Brain microvascular endothelial cell (primary cell): Measurements from ENCODE around the gene GALNT13.

Experiments used
- DNase-seq: peaks from one replicate; pipeline ENCODE4 v3.0.0-alpha.2; 2020
- H3K27ac ChIP-seq: fragments of 250-450 bp; sonication (Bioruptor Pico); 2 replicates; pipeline ENCODE4 v1.5.1; 2020; ENCODE audit warnings: mild to moderate bottlenecking, moderate library complexity
- H3K27me3 ChIP-seq: fragments of 250-450 bp; sonication (Bioruptor Pico); replicated peaks from 2 replicates; pipeline ENCODE4 v1.5.1; 2020; ENCODE audit warnings: mild to moderate bottlenecking
- H3K36me3 ChIP-seq: fragments of 250-450 bp; sonication (Bioruptor Pico); replicated peaks from 2 replicates; pipeline ENCODE4 v1.5.1; 2020; ENCODE audit warnings: mild to moderate bottlenecking
- H3K4me3 ChIP-seq: 2 replicates; pipeline ENCODE4 v1.5.1; 2011; ENCODE audit warnings: low read depth, mild to moderate bottlenecking, control low read depth, low read length, moderate library complexity
- in situ Hi-C: cut with HindIII; loops from 2 replicates; pipeline ENCODE4 v1.10.0; 2017; ENCODE audit warnings: low sequenced_read_pairs, low pct_ligation_motif_present
- TF ChIP-seq, protein P1 (sequence below): IDR thresholded peaks from 2 replicates; pipeline ENCODE4 v1.5.1; 2011; ENCODE audit warnings: low read depth, mild to moderate bottlenecking, moderate library complexity, low read length, control low read depth, inconsistent platforms; ENCODE audit errors: missing control alignments

The GALNT13 gene

DNA sequence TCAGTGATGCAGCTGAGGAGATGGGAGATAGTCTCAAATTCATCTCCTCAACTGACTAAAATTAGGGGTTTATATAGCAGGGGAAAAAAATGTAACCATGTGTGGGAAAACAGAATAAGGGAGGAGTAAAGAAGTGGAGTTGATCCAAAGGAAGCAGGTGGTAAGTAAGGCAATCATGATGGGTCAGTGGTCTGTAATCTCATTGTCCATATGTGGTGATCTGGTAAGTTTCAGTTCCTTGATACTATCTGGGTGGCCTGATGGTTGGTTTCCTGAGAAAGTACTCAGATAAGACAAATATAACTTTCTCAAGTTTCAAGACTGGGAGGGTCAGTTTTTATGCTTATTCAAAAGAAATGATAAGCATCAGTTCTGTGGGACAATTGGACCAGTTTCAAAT lies 514.5 kb downstream of the GALNT13 start:
- TF ChIP-seq, protein P1, sequence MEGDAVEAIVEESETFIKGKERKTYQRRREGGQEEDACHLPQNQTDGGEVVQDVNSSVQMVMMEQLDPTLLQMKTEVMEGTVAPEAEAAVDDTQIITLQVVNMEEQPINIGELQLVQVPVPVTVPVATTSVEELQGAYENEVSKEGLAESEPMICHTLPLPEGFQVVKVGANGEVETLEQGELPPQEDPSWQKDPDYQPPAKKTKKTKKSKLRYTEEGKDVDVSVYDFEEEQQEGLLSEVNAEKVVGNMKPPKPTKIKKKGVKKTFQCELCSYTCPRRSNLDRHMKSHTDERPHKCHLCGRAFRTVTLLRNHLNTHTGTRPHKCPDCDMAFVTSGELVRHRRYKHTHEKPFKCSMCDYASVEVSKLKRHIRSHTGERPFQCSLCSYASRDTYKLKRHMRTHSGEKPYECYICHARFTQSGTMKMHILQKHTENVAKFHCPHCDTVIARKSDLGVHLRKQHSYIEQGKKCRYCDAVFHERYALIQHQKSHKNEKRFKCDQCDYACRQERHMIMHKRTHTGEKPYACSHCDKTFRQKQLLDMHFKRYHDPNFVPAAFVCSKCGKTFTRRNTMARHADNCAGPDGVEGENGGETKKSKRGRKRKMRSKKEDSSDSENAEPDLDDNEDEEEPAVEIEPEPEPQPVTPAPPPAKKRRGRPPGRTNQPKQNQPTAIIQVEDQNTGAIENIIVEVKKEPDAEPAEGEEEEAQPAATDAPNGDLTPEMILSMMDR: no peak

DNA sequence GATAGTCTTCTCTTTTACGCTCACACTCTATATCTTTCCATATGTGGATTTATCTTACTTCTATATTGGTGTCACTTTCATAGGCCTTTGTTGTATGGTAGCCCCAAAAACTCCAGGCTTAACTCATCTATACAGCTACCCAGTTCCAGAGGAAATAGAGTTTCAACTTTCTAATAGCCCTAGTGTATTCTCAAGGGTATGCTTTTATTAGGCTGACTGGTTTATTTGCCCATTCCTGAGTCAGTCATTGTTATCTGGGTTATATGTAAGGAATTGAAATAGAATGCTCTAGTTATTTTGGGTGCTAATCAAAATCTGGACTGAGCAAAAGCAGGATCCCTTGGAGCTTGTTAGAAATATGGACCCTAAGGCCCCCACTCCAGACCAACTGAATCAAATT lies 519.3 kb downstream of the GALNT13 start:
- no peak overlapping the region for H3K4me3 ChIP-seq
- no peaks in the 10 kb centered on the region for H3K27me3 ChIP-seq
- no peak overlapping the region for H3K27ac ChIP-seq
- DNase-seq: no peak
- in situ Hi-C loops: no loop called here
- no peaks in the 10 kb centered on the region for H3K36me3 ChIP-seq
- TF ChIP-seq, protein P1: no peak

More for the DNA sequence above, 514.5 kb downstream of the GALNT13 start:
- Histone ChIP-seq H3K36me3 (no peaks in the 10 kb centered on the region), H3K27me3 (no peaks in the 10 kb centered on the region), H3K27ac (no peak overlapping the region), H3K4me3 (no peak overlapping the region)
- in situ Hi-C loops: no loop called here
- DNase-seq: no peak

DNA sequence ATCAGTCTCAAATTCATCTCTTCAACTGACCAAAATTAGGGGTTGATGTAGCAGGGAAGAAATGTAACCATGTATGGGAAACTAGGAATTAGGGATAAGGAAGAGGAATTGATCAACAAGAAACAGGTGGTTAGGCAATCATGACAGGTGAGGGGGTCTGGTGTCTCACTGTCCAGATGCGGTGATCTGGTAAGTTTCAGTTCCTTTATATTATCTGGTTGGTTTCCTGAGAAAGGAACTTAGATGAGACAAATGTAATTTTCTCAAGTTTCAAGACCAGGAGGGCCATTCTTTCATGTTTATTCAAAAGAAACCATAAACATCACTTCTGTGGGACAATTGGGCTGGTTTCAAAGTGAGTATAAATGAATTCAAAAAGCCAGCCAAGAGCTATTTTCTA lies 520.5 kb downstream of the GALNT13 start:
- H3K4me3 ChIP-seq: no peak overlapping the region
- TF ChIP-seq, protein P1: no peak
- H3K27ac ChIP-seq: no peak overlapping the region
- in situ Hi-C loops: no loop called here
- no peaks in the 10 kb centered on the region for H3K27me3 ChIP-seq
- no peaks in the 10 kb centered on the region for H3K36me3 ChIP-seq
- DNase-seq: no peak

DNA sequence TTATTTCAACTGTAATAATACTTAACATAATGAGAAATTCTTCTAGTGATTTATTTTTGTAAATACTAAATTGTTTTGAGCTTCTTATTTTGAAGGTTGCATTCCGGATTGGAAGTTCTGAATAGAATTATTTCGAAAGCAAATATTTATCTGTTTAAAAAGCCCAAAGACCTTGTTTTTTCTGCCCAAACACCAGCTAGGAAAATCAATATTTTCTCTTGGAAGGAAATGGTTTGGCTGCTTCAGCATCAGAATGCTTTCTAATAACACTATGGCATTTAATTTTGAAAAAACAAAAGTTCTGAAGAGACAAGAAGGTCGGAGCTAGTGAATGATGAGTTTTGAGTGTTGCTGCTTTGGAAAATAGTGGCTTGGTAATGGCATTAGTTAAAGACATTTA lies 522.9 kb downstream of the GALNT13 start:
- in situ Hi-C loops: no loop called here
- DNase-seq: no peak
- TF ChIP-seq, protein P1: no peak
- H3K27ac ChIP-seq: no peak overlapping the region
- H3K27me3 ChIP-seq: no peaks in the 10 kb centered on the region
- no peaks in the 10 kb centered on the region for H3K36me3 ChIP-seq
- no peak overlapping the region for H3K4me3 ChIP-seq

DNA sequence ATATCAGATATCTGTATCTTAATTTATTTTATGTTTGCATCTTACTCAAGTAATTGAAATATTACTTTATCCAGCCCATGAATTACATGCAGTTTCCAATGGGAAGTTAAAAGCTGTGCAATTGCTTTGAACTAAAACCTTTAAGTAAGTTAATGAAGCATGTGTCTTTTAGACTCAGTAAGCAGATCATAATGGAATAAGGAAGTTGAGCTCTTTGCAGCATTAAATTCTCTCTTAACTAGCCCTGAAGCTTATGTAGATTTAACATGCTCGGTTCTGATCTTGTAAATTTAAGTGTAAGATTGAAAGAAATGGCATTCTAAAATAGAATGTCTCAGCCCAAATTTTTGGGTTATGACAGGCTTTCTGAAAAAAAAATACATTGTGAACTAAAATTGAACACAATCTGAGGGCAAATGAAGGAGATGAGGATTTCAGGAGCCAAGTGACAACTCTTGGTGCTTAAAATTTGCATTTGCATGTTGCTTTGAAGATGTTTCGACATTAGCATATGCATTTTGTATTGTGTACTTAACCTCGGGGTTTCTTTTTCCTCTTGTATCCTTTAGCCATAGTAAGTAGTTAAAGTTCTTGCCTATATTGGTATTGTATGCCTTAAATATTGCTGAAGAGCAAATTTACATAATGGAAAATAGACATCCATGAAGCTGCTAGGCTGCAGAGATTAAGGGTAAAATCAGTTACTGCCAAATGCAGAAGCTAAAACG lies 529.0 kb downstream of the GALNT13 start:
- H3K4me3 ChIP-seq: no peak overlapping the region
- no peaks in the 10 kb centered on the region for H3K27me3 ChIP-seq
- in situ Hi-C loops: no loop called here
- H3K36me3 ChIP-seq: no peaks in the 10 kb centered on the region
- no peak overlapping the region for H3K27ac ChIP-seq
- TF ChIP-seq, protein P1: no peak
- DNase-seq: no peak

DNA sequence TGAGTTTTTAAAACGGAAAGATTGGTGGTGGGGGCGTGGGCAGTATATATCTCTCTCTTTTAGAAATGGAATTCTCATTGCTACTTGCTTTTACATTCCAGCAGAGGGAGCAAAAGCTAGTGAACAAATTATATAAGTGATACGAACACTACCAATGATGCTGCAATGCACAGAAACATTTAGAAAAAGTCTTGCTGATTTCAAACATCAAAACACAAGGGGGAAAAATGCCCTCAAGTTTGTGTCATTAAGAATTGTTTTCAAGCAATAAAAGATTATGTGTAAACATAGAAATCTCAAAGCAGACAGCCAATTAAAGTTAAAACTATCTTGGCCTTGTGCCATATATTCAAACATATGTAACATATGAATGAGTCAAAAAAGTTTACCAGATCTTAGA lies 530.5 kb downstream of the GALNT13 start:
- in situ Hi-C loops: no loop called here
- Histone ChIP-seq H3K36me3 (no peaks in the 10 kb centered on the region), H3K4me3 (no peak overlapping the region), H3K27me3 (no peaks in the 10 kb centered on the region), H3K27ac (no peak overlapping the region)
- TF ChIP-seq, protein P1: peak; percentile 44
- DNase-seq: peak; percentile 0
